Astrocyte of the hippocampus (primary cell): ENCODE data around the gene SGPP2.
"Not testable (repeated sequence)": the region's sequence is repeated elsewhere in the genome, so short reads cannot be mapped to it uniquely, and the experiment has no call there.

ENCODE experiments used
- DNase-seq: peaks from one replicate; pipeline ENCODE4 v3.0.0; 2011; ENCODE audit warnings: low read depth, low spot score

The SGPP2 gene

GRCh38 chr2:222576171-222577081, 152.1 kb downstream of the SGPP2 start:
- DNase-seq, result no peak

DNA sequence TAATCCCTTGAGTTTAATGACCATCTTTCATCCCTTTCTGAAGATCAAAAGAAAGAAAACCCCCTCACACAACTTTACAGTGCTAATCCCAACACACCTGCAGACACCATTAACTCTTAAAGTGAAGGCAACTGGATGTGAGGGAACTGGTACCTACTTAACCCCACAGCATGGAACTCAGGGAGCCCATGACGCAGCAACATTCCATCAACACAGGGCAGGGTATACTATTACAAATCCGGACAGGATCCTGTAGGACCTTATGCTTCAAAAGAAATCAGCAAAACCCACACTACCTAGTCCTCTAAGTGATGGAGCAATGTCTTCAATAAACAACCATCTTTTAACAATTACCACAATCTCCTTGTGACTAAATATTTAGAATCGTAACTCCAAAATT, 153.0 kb downstream of the SGPP2 start:
- DNase-seq, result no peak

DNA sequence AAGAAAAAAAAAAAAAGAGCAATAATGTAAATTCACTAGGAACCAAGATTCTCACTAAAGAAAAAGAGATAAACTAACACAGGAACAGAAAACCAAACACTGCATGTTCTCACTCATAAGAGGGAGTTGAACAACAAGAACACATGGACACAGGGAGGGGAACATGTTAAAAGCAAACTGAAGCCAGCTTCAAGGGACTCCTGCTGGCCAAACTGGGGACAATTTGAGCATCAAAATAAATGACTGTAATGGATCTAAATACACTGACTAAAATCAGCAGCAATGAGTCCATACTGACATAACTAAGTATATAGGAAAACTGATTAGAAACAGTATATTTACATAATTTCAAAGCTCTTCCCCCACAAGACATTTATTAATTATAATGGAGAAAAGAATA, 158.6 kb downstream of the SGPP2 start:
- no peak for DNase-seq

- not testable (repeated sequence) for DNase-seq
These were observed 160.2 kb downstream of the SGPP2 start for GRCh38 chr2:222584589-222584988.

DNA sequence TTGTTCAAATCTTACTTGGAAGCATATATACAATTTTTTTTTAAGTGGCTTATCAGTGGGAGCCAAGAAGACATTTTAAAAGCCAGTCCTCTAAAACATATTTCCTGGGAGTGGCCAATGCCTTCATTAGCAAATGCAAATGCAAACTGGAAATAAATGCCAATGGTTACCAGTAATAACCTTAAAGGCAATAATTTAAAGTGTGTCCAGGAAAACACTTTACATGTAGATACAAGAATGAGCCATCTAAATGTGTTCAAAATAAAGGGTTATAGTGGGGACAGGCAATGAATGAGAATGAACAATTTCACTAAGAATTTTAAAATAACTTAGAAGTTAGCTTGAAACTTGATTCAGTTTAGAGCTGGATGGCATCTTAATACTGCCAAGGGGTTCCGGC, 167.3 kb downstream of the SGPP2 start:
- no peak for DNase-seq

DNA sequence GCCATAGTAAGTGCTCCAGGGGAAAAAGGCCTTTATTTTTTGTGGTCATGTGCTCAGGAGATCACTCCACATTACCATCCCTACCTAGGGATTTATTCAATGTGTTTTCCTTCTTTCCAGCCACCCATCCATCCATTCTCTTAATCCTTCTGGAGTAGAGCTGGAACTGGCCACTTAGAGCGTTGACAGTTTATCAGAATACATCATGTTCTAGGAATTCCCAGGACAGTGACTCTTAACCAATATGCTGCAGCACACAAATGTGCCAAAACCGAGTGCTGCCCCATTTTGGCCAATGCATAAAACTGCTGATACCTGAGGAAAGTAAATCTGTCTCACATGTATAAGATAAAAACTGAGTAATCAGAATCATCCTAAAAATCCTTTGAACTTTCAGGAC, 167.8 kb downstream of the SGPP2 start:
- DNase-seq, result no peak

GRCh38 chr2:222594679-222595078, 170.3 kb downstream of the SGPP2 start:
- peak; percentile 54 for DNase-seq

DNA sequence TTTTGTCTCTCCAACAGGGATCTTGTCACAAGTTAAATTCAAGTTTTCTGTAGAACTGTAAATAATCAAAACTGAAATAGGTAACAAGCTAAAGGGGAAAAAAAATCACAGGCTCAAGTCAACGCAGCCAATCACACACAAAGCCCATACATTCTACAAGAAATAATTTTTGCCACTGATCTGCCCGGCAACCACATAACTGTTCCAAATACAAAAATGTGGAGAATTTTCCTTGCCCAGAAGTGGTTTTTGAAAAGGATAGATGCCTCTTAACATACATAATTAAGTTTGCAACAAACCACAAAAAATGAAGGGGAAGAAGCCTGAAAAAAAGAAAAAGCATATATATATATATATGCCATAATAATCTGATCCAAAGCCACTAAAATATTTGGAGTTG, 171.2 kb downstream of the SGPP2 start:
- DNase-seq, result peak; percentile 46

DNA sequence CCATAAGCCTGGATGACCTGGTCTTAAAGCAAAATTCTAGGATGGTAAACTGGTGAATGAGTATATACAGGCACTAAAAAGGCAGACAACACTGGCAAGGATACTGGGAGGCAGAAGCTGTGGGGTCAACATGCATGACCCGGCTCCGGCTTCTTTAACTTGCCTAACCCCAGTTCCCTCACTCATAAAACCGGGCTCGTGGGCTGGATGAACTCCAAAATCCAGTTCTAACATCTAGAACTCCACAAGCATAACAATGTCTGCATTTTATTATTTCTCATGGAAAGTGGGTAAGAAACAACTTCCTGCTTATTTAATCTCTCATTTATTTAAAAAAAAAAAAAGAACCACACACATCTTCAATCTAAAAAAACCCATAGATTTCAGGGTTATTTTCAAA, 174.3 kb downstream of the SGPP2 start:
- no peak for DNase-seq

GRCh38 chr2:222603501-222603900, 179.2 kb downstream of the SGPP2 start:
- DNase-seq, result no peak

GRCh38 chr2:222604749-222605515, 180.6 kb downstream of the SGPP2 start:
- no peak for DNase-seq

DNA sequence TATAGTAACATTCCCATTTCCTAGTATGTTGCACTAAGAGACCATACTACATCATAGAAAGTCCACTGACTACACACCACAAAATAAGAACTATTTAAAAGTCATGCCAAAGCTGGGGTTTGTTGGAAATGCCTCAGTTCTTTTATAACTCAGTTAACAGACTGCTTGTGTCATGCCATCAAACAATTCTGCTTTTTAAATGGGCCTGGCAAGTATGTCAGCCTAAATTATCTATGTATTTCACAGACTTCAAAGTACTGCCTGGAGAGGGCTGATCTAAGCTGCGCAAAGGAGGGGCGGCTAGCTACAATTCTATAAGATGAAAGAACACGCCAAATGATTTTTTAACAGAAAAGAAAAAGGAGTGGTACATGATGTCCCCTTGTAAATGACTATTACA, 182.0 kb downstream of the SGPP2 start:
- DNase-seq, result no peak

- no peak for DNase-seq
These were observed 183.7 kb downstream of the SGPP2 start for GRCh38 chr2:222608081-222608480.

GRCh38 chr2:222609381-222609780, 185.0 kb downstream of the SGPP2 start:
- DNase-seq, result peak; percentile 8
